GM19035 (cell line): ENCODE results near the gene CFC1.
"Not testable (repeated sequence)": the region's sequence is repeated elsewhere in the genome, so short reads cannot be mapped to it uniquely, and the experiment has no call there.

ENCODE experiments used
- ATAC-seq: cut with Tn5 transposase; IDR thresholded peaks from one replicate; pipeline ENCODE4 v1.9.1; 2021; ENCODE audit not compliant: unreplicated experiment

Gene CFC1

DNA sequence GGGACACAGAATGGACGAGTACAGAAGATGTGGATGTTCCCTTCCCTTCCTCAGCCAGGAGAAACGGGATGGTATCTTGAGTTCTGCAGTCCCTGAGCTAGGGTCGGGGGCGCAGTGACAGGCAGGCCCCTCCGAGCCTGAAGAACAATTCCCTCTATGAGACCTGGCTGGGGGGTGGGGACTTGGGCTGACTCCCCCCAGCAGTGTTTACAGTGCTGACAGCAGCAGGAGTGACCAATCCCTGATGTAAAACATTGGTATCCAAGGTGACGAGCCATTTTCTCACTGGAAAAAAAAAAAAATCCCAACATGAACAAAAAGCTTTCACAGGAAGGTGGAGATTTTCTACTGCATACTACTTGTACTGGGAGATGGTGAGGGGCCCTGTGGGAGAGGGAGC, at the start of gene CFC1:
TSS of gene CFC1 (minus strand) at position 183 of the 400 bp plus-strand sequence. CDS start 288 bp downstream, outside the sequence.
- not testable (repeated sequence) for ATAC-seq

DNA sequence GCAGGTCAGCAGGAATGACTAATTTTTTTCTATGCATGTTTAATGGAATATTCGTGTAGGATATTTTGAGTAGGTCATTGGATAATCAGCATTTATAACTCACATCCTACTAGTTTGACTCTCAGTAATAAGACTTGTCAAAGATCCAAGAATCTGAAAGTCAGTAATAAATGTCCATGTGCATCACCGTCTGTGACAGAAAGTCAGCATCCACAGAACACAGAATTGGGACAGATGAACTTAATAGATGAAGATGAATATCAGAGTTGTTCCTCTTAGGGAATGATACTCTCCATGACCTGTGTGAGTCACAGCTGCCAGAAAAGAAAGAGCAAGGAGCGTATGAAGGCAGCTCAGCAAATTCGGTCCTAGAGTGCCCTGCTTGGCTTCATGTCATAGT, 42.3 kb upstream of the CFC1 start:
- not testable (repeated sequence) for ATAC-seq

- ATAC-seq = not testable (repeated sequence)
Observed at GRCh38 chr2:130638973-130639372, 39.6 kb upstream of the CFC1 start.

DNA sequence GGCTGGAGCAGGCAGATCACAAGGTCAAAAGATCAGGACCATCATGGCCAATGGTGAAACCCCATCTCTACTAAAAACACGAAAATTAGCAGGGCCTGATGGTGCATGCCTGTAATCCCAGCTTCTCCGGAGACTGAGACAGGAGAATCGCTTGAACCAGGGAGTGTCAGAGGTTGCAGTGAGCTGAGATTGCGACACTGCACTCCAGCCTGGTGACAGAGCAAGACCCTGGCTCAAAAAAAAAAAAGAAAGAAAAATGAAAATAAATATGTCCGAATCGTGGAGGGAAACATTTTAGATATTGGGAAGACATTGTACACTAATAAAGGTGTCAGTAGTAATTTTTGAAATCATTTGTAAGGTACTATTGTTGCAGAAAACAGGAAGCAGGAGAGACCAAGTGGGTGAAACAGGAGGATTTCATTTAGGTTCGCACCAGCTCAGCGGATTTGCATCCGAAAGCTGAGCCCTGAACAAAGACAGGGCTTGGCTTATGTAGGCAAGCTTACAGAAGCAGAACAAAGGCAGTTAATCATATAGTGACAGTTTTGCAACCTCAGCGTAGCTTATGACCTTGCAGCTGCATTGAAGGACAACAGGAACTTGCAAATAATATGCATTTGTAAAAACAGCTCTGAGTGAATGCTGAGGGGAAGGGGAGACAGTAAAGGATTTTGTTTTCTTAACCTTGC, 29.6 kb upstream of the CFC1 start:
- ATAC-seq = not testable (repeated sequence)

- ATAC-seq = not testable (repeated sequence)
Observed at GRCh38 chr2:130611140-130611539, 11.8 kb upstream of the CFC1 start, which contains the start of gene POTEJ. Gene POTEJ, plus strand, starts transcription at chr2:130611440. Its CDS starts 93 bp downstream, at chr2:130611533.

DNA sequence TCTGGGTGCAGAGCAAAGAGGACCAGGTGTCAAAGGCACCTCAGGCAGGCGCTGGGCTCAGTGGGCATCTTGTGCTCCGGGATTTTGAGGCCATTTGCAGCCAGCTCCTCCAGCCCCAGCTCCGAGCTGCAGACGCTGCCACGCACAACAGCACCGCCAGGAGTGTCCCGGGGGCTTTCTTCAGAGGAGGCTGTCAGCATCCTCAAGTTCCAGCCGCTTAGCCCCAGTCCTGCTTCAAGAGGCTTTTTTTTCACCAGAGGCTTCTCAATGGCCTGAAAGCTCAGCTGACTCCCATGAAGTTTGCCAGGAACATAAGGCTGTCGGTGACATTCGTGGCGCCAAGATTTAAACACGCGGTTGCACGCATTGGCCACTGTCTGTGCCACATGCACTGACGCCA, 11.1 kb upstream of the CFC1 start:
- ATAC-seq = not testable (repeated sequence)

DNA sequence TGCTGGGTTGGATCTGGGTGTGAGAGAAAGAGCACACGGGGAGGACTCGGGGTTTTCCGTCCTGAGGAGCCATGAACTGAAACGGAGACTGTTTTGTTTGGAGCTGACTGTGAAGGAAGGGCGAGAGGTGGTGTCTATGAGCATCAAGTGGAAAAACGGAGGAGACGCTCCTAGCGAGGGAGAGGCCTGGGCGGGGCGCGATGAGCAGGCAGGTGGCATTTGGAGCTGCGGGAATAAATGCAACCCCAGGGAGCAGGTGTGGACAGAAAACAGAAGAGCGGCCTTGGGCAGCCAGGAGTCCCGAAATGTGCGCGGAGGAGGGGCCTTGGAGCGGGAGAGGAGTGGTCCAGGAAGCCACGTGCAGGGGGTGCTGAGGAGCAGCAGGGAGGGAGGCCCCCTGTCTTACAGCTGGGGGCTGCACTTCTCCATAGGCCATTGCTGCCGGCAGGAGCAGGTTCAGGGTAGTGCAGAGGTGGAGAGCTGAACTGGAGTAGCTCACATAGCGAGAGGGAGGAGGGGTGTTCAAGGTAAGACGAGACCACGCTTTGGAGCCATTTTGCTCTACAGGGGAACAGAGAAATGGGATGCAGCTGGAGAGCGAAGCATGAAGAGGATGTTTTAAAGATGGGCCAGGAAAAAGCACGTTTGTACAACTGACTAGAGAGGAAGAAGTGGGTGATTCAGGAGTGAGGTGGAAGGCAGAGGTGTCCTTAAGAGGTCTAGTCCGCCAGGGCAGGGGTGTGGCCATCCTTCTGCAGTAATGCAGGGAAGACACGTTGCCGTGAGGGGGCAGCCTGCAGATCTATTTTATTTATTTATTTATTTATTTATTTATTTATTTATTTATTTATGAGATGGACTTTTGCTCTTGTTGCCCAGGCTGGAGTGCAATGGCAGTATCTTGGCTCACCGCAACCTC, 9.9 kb upstream of the CFC1 start:
- not testable (repeated sequence) for ATAC-seq

DNA sequence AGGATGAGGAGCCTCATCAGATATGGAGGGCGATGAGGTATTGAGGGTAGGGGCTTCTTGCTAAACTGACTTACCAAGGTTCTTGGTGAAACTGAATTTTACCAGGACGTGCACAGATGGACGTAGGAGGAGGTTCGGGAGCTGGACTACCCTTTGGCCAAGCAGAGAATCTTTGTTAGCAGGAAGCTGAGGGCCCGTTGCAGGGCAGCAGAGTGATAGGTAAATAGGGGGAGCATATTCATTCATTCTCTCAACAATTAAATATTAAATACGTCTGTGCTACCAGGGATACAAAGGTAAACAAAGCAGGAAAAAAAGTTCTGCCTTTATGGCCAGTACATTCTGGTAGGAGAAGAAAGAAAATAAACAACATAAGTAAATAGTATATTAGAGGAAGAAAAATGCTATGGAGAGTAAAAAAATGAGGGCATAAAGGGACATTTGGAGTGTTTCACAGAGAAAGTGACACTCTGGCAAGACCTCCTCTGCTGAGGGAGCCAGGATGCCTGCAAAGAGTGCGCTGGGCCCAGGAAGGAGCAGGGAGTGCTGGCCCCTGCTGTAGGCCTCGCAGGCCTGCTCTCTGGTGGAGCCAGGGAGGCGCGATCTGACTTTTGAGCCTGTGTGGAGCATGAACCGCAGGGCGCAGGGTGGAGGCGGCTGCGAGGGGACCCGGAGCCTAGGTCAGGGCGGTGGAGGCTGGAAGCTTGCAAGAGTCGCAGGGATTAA, 9.1 kb upstream of the CFC1 start:
- ATAC-seq = not testable (repeated sequence)

DNA sequence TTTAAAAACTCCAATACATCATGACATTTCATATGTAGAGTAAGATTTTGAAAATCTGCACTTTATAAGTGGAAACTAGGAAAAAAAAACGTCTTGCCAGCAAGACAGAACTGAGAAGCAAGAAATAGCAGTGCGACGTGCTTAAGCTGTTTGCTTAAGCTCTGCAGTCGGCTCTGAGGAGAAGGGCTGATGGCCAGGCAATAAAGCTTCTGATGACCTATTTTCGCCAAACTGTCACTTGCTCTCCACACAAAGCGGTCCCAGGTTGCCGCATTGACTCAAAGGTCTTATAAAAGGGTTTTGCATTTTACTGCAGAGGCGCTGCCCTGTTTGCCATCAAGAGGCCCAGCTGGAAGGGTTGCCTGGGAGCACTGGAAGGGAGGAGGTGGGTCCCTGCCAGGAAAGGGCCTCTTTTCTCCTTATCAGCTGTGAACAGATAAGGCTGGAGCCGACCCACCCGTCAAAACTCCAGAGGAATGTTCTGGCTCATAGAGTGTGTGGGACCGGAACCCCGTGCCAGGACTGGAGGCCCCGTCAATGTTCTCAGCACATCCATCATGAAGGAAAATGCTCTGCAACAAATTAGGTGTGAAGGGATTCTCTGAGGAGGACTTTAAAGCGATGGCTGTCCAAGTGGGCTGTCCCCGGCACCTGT, 2.4 kb upstream of the CFC1 start:
- not testable (repeated sequence) for ATAC-seq

GRCh38 chr2:130599926-130600325, 551 bp upstream of the CFC1 start:
- ATAC-seq = not testable (repeated sequence)

DNA sequence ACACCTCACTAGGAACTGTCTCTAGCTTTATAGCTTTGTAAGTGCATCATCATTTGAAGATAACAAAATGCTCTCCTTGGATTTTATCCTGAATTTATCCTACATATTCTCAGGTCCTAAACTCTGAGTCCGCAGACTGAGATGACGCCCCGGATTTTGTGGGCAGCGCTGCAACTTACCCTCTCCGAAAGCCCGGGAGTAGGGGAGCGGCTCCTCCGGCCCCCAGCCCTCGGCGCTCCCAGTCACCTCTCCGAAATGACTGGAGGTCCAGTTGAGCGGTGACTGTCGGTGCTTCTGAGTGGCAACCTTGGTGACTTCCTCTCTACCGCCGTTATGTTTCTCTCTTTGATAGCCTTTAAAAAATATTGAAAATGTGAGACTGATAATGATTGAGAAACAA, 912 bp downstream of the CFC1 start:
- not testable (repeated sequence) for ATAC-seq

GRCh38 chr2:130597994-130598393, 1.4 kb downstream of the CFC1 start:
- ATAC-seq = not testable (repeated sequence)

DNA sequence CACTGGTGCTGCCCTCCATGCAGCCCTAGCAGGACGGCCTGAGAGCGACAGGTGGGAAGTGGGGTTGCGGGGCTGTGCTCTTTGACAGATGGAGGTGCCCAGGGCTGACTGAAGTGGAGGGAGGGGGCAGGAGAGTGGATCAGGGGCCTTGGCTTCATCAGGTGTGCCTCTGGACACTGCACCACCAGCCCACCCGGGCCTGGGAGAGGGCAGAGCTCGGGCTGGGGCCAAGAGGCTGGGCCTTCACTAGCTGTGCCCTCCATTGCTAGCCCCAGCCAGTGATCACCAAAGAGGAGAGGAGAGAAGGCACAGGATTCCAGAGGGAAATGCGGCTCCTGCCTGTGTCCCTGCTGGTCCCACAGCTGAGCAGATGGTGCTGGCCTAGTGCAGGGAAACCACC, 2.6 kb downstream of the CFC1 start:
- not testable (repeated sequence) for ATAC-seq

GRCh38 chr2:130594011-130594410, 5.4 kb downstream of the CFC1 start:
- ATAC-seq = not testable (repeated sequence)

DNA sequence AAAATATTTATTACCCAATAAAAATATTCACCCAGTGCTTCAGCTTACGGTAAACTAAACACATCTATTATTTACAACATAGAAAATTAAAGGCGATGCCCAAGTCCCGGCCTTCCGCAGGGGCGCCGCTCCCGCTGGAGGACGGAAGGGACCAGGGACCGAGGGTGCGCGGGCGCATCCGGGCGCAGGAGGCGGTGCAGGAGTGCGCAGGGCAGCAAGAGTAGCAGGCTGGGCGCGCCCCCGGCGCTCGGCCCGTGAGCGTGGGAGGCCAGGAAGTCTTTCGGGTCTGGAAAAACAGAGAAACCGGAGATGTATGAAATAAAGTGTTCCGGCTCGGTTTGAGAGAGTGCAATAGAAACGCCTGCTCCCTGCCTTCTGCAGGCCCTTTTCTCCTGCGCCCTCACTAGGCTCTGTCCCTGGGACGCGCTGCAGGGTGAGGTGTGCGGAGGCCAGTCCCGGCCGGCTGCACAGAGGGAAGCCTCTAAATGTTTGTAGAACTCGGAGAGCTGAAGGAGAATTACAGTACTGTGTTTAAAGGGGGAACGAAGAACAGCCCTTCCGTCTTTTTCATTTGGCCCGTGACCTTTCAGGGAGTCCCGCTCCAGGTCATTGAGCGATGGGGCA, 6.5 kb downstream of the CFC1 start:
- not testable (repeated sequence) for ATAC-seq

DNA sequence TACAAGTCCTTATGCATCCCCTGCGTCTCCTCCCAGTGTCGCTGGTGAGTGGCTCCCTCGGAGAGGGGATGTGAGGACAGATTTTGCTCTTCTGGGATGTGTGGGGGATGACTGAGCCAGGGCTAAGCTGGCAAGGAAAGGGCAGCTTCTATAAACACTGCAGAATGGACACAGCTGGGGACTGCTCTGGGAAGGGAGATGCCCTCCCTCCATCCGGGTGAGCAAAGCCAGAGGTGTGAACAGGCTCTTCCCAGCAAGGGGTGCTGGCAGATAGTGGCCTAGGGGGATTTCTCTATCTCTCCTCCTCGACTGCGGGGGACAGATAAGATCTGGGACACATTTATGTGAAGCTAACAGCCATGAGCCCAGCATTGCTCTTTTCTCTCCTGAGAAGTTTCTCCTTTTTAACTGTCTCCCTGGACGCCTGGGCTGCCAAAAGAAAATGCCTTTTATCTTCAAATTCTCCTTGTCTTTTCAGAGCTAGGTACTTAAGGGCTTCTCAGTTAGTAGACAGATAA, 8.5 kb downstream of the CFC1 start:
- ATAC-seq = not testable (repeated sequence)

DNA sequence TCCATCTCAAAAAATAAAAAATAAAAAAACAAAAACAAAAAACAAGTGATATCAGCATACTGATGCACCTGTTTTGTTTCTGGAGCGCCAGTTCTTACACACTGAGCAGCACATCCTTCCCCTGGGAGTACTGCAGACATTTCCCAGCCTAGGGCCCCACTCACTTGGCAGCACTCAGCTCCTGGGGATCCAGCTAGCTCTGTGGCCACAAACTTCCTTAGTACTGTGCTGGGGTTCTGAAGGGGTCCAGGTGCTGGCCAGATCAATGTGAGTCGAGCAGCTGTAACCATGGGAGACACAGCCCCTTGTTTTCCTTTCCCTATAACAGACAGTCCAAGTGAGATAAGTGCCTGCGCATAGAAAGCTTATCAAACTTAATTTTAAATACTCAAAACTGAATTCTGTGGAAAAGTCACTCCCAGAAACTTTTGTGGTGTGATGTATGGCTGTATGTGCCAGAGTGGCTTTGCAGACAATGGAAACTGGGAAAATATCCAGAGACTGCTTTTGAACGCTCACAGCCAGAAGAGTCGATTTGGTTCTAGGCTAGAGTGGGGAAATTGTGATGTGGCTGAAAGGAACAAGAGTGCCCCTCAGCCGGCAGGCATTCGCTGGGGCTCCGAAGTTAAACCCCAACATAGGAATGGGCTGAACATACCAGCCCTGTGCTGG, 9.1 kb downstream of the CFC1 start:
- ATAC-seq = not testable (repeated sequence)

- peak; percentile 73 for ATAC-seq
Observed at GRCh38 chr2:130588688-130589458, 10.5 kb downstream of the CFC1 start.

DNA sequence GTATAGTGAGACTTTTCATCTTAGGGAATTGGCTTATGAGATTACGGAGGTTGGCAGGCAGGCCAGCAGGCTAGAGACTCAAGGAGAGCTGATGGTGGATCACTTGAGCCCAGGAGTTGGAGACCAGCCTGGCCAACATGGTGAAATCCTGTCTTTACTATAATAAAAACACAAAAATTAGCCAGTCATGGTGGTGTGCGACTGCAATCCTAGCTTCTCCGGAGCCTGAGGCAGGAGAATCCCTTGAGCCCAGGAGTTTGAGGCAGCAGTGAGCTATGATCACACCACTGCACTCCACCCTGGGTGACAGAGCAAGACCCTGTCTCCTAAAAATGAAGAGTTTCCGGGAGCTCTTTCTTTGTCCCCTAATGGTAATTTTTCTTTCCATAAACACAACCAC, 14.6 kb downstream of the CFC1 start:
- ATAC-seq = not testable (repeated sequence)
